Testis (tissue), 2 donors: ENCODE measurements around the gene MDP1.

Experiments
- POLR2A ChIP-seq: fragments of 450-650 bp; IDR thresholded peaks from one replicate; pipeline ENCODE4 v1.6.1; 2017; ENCODE audit warnings: antibody characterized with exemption, mild to moderate bottlenecking, moderate library complexity
- TF ChIP-seq, protein P1 (sequence below), 3 experiments: fragments of 450-650 bp in 2 of 3; fragments of 200-600 bp in 1 of 3; sonication (generic) in 1 of 3; IDR thresholded peaks; one replicate each; pipeline ENCODE4 v1.5.1; 2016 to 2019; ENCODE audit warnings: antibody characterized with exemption in 3 of 3, mild to moderate bottlenecking in 2 of 3, moderate library complexity in 1 of 3

DNA sequence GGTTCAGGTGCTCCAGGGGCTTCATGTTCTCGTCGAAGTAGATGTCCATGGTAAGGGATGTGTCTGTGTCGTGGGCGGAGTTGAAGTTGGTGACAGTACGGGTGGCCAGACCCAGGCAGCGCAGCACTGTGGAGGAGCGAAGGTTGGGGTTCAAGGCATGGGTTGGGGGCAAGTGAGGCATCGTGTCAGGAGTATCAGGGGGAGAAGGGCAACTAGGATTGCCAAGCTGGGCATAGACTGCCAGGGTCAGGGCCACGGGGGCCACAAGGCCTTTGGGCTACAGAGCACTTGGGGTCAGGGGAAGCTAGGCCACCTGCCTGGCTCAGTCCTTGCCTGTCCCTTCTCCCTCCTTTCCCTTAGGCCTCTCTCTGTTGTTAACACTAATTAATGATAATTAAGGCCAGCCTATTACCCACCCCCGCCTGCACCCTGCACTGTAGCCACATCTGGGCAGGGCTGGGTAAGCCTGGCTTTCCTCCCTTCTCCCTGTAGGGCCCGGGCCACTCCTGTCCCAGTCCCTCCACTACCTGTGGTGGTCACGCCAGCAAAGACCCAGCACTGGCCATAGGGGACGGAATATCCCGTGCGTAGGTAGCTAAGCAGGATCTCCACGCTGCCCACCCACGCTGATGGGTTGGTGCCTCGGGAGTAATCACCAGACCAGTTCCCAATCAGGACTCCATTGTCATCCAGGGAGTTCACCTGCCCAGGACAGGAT lies 42.8 kb upstream of the MDP1 start:
- TF ChIP-seq, protein P1, sequence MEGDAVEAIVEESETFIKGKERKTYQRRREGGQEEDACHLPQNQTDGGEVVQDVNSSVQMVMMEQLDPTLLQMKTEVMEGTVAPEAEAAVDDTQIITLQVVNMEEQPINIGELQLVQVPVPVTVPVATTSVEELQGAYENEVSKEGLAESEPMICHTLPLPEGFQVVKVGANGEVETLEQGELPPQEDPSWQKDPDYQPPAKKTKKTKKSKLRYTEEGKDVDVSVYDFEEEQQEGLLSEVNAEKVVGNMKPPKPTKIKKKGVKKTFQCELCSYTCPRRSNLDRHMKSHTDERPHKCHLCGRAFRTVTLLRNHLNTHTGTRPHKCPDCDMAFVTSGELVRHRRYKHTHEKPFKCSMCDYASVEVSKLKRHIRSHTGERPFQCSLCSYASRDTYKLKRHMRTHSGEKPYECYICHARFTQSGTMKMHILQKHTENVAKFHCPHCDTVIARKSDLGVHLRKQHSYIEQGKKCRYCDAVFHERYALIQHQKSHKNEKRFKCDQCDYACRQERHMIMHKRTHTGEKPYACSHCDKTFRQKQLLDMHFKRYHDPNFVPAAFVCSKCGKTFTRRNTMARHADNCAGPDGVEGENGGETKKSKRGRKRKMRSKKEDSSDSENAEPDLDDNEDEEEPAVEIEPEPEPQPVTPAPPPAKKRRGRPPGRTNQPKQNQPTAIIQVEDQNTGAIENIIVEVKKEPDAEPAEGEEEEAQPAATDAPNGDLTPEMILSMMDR (IDR thresholded peaks at IDR 0.05): no peak
- no peak for TF ChIP-seq POLR2A
